ENCODE data around the gene RBM20.
"Not testable (repeated sequence)": the region's sequence is repeated elsewhere in the genome, so short reads cannot be mapped to it uniquely, and the experiment has no call there.

RBM20 gene

GRCh38 chr10:110865809-110866482 is 221.8 kb downstream of the RBM20 start:
- DNase-seq (ENCODE audit: low read depth), result no peak
- TF ChIP-seq CTCF (conservative IDR thresholded peaks at IDR 0.05; ENCODE audit: low read depth, low read length), result no peak
- H3K4me3 ChIP-seq (ENCODE audit: low read length), result peak overlapping the region; percentile 5

- H3K4me3 ChIP-seq (ENCODE audit: low read length); DNase-seq (ENCODE audit: low read depth): not testable (repeated sequence)
Measured at GRCh38 chr10:110867011-110867806, 223.1 kb downstream of the RBM20 start.

GRCh38 chr10:110867807-110868465 is 223.8 kb downstream of the RBM20 start:
- no peak for TF ChIP-seq CTCF (conservative IDR thresholded peaks at IDR 0.05; ENCODE audit: low read depth, low read length)
- no peak overlapping the region for H3K4me3 ChIP-seq (ENCODE audit: low read length)
- no peak for DNase-seq (ENCODE audit: low read depth)

- no peak for TF ChIP-seq CTCF (conservative IDR thresholded peaks at IDR 0.05; ENCODE audit: low read depth, low read length)
- no peak overlapping the region for H3K4me3 ChIP-seq (ENCODE audit: low read length)
- DNase-seq (ENCODE audit: low read depth), result no peak
Measured at GRCh38 chr10:110868981-110869380, 224.8 kb downstream of the RBM20 start.

- no peak overlapping the region for H3K4me3 ChIP-seq (ENCODE audit: low read length)
- DNase-seq (ENCODE audit: low read depth), result no peak
- no peak for TF ChIP-seq CTCF (conservative IDR thresholded peaks at IDR 0.05; ENCODE audit: low read depth, low read length)
Measured at GRCh38 chr10:110870823-110871297, 226.7 kb downstream of the RBM20 start.

GRCh38 chr10:110871298-110872084 is 227.4 kb downstream of the RBM20 start, which contains the start of gene PDCD4:
TSS of gene PDCD4 (plus strand) at chr10:110871928. CDS start at chr10:110876028, 4,100 bp downstream.
- DNase-seq (ENCODE audit: low read depth), result peak; percentile 89
- TF ChIP-seq CTCF (conservative IDR thresholded peaks at IDR 0.05; ENCODE audit: low read depth, low read length), result no peak
- H3K4me3 ChIP-seq (ENCODE audit: low read length), result peak within 1 kb of the TSS; percentile 76

All from retinal pigment epithelial cell (primary cell).